GM11168 (cell line): ENCODE measurements around the gene PRAMEF9.
"Not testable (repeated sequence)": the region's sequence is repeated elsewhere in the genome, so short reads cannot be mapped to it uniquely, and the experiment has no call there.

Source experiments
- in situ Hi-C: fragments of 300-500 bp; cut with MboI; formaldehyde crosslinking; loops from one replicate; pipeline ENCODE4 v1.12.0; 2022; ENCODE audit warnings: low sequenced_read_pairs; ENCODE audit not compliant: unreplicated experiment

The PRAMEF9 gene

DNA sequence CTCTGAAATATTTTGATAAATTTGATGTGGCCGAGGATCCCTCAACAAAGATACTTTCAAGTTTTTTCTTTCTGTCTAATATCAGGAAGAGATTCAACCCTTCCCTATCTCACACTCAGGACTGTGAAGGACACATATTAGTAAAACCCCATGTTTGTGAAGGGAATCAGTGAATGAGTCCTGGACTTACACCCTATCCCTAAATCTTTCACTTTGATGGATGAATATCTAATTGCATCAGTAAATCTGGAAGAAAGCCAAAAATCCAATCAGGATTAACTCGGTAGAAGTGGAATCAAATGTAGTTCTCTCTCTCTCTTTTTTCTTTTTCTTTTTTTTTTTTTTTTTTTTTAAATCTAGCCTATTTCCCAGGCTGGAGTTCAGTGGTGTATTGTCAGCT is at the start of gene PRAMEF9:
Gene PRAMEF9 (plus strand): TSS at position 301 of the 400 bp plus-strand sequence. CDS start 3,433 bp downstream, outside the sequence.
- in situ Hi-C loops = not testable (repeated sequence)

DNA sequence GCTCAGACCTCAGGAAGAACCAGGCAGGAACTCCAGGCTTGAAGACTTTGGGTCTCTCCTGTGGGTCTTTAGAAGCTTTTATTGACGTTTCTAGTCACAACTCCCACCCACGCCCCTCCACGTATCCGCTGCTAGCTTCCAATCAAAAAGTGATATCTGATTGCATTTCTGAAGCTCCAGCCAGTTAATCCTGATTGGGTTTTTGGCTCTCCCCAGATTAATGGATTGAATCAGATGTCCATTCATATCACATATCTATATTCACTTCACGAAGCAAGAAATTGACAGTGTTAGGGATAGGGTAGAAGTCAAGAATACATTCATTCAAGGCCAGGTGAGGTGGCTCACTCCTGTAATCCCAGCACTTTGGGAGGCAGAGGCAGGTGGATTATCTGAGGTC is 15.7 kb upstream of the PRAMEF9 start, which contains the start of gene PRAMEF26:
Gene PRAMEF26 (minus strand): TSS at position 101 of the 400 bp plus-strand sequence. CDS start 2,914 bp downstream, outside the sequence.
- in situ Hi-C loops = not testable (repeated sequence)

DNA sequence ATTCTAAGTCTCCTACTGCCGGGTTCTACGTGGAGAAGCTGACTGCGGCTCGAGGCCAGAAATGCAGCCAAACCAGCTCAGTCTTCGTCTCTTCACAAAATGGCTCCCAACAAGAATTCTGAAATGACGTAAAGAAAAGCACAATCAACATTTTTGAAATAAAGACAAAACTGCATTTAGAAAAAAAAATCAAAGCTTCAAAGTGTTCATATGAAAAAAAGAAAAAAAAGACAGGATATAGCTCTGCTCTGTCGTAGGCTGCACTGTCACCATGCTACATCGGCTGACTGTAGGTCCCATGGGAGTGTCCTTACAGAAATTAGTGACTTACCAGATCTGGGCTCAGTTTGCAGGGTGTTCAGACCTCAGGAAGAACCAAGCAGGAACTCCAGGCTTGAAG is 6.1 kb upstream of the PRAMEF9 start, which contains the start of gene HNRNPCL4:
Gene HNRNPCL4 (minus strand): TSS at position 101 of the 400 bp plus-strand sequence. CDS start 164 bp downstream, outside the sequence.
- in situ Hi-C loops = not testable (repeated sequence)

DNA sequence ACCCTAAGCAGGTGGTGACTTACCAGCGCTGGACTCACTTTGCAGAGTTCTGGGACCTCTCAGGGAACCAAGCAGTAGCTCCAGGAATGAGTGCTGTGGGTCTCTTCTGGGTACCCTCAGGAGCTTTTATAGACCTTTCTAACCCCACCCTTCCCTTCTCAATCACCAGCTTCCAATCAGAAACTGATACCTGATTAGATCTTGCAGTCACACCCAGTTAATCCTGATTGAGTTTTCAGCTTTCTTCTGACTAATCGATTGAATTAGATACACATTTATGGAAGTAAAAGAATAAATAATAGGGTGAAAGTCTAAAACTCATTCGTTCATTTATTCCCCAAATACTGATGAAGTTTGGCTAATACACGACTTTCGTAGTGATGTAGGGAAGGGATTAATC is 29.7 kb downstream of the PRAMEF9 start, which contains the start of gene PRAMEF13:
Gene PRAMEF13 (minus strand): TSS at position 101 of the 400 bp plus-strand sequence. CDS start 1,820 bp downstream, outside the sequence.
- in situ Hi-C loops = not testable (repeated sequence)

DNA sequence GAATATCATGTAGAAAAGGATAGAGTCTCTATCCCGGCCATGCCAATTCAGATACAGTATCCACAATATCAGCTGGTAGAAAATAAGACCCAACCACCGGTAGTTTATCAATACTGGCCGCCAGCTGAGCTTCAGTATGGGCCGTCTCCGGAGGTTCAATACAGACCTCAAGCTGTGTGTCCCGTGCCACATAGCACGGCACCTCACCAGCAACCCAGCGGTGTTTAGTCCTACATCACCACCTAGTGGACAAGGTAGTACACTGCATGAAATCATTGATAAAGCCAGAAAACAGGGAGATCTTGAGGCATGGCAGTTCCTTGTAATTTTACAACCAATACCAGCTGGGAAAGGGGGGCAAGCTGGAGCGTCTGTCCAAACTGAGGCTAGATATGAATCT is 37.1 kb downstream of the PRAMEF9 start:
- in situ Hi-C loops = not testable (repeated sequence)

DNA sequence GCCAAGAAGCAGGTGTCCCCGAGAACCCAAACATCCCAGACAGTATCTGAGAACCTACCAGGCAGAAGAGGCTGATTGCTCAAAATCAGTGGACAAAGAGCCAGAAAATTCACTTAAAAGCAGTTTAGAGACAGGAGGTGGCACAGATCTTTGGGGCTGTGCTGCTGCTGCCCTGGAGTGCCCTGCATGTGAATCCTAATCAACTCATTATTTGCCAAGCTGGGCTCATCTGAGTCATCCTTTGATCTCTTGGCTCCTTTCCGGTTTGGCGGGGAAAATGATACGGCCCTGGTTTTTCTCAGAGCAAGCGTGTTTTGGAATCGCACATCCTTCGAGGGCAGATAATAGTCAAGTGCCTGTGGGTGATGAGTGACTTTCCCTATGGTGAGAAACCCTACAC is 45.0 kb downstream of the PRAMEF9 start:
- in situ Hi-C loops = not testable (repeated sequence)

DNA sequence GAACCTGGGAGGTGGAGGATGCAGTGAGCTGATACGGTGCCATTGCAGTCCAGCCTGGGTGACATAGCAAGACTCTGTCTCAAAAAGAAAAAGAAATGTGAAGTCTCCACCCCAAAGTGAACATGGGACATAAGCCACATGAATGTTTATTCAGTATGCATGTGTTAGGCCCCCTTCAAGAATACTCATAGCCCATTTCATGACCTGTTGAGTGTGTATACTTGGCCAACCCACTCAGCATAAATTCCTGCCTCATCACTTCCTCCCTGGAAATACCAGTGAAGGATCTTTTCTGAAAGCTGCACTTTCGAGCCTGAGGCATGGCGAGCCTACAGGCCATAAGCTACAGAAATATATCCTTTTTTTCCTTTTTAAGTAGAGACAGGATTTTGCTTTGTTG is 47.6 kb downstream of the PRAMEF9 start:
- in situ Hi-C loops = not testable (repeated sequence)

DNA sequence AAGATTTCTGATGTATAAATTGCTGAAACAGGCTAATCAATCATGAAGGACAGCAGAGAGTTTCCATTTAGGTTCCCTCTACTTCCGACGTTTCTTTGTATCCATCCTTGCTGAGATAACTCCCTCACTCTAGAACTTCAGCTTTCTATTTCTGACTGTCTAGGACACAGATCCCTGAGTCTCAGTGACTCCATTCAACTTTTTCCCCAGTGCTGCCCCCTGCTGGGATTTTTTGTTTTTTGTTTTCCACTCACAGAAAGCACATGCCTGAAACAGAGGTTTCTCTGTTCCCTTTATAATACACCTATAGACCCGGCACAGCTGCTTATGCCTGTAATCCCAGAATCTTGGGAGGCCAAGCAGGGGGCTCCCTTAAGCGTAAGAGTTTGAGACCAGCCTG is 51.1 kb downstream of the PRAMEF9 start:
- in situ Hi-C loops = loop anchor here (10.0 kb wide), 1 partner anchor 218 kb away; no protein-coding TSS in a partner anchor

DNA sequence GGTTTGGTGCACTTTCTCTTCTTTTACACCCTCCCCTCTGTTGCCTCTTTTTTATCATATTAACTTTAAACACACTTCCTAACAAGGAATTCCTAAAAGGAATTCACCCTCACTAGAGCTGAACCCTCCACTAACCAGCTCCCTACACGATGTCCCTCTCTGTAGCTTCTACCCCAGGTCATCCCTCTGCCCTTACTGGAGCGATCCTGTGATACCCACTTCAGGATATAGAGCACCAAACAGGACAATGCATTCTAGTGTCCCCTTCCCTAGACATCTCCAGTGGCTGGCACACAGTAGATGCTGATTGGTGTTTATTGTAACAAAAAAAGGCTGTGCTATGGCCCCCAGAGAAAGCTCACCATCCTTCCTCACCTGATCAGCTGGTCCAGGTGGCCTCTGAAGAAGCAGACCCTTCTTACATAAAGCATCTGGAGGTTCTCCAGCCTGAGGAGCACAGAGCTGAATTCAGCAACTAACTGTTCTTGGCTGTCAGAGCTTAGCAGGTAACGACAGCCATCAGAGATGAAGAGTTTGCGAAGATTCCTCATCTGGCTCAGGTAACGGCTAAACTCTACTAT is 52.9 kb downstream of the PRAMEF9 start:
- in situ Hi-C loops = loop anchor here (10.0 to 25.0 kb wide), 2 partner anchors 112 to 220 kb away; partner anchors contain the start of gene HNRNPCL2

DNA sequence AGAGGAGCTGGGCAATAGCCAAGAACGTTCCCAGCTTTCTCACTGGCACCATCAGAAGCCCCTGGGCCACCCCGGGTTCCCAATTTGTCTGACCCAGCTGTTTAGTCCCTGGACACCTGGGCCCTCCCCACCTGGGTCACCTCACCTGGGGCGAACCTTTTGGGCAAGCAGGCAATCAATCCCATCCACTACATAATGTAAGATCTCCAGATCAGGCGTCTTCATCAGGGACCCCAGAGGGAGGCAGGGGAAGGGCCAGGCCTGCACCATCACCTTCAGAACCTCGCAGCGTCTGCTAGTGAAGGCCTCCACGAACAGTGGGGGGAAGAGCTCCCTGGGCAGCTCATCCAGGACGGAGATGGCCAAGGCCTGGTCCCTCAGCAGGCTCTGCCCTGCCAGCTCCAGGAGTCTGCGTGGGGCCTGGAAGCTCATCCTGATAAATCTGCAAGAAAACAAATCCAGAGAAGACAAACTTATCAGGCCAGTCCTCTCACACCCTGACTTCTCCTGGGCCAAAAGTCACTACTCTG is 54.1 kb downstream of the PRAMEF9 start, which contains the start of gene PRAMEF18:
Gene PRAMEF18 (minus strand): TSS at position 480 of the 530 bp plus-strand sequence. CDS start 48 bp downstream, at position 432.
- in situ Hi-C loops = loop anchor here (10.0 to 25.0 kb wide), 2 partner anchors 113 to 221 kb away; partner anchors contain the start of gene HNRNPCL2

DNA sequence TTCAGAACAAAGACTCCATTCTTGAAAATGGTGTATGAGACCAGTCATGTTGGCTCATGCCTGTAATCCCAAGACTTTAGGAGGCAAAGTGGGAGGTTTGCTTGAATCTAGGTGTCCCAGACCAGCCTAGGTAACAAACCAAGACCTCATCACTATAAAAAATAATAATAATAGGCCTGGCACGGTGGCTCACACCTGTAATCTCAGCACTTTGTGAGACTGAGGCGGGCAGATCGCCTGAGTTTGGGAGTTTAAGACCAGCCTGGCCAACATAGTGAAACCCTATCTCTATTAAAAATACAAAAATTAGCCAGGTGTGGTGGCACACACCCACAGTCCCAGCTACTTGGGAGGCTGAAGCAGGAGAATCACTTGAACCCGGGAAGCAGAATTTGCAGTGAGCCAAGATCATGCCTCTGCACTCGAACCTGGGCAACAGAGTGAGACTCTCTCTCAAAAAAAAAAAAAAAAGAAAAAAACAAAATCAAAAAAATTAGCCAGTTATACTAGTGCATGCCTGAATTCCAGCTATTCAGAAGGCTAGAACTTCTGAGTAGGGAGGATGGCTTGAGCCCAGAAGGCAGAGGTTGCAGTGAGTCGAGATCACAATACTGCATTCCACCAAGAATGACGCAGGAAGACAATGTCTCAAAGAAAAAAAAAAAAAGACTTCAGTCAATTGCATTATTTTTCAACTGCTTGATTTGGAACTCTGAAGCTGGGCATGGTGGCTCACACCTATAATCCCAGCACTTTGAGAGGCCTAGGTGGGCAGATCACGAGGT is 55.8 kb downstream of the PRAMEF9 start:
- in situ Hi-C loops = loop anchor here (10.0 to 25.0 kb wide), 2 partner anchors 115 to 223 kb away; partner anchors contain the start of gene HNRNPCL2

DNA sequence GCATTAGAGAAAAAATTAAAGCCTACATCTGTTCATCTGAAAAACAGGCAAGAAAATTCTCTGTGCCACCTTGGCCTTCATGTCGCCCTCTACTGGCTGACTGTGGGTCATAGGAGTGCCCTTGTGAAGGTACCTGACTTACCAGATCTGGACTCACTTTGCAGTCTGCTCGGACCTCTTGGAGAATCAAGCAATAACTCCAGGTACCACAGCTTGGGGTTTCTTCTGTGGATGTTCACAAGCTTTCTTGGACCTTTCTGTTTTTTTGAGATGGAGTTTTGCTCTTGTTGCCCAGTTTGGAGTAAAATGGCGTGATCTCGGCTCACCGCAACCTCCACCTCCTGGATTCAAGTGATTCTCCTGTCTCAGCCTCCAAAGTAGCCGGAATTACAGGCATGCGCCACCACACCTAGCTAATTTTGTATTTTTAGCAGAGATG is 56.7 kb downstream of the PRAMEF9 start:
- in situ Hi-C loops = loop anchor here (10.0 to 25.0 kb wide), 2 partner anchors 116 to 224 kb away; partner anchors contain the start of gene HNRNPCL2
